ENCODE measurements around the gene SPATA16.

- TF ChIP-seq CTCF (conservative IDR thresholded peaks at IDR 0.05; ENCODE audit: low read length) (no peak), EZH2phosphoT487 (IDR thresholded peaks at IDR 0.05; ENCODE audit: borderline replicate concordance) (no peak)
Observed at GRCh38 chr3:172938788-172939187, 202.2 kb downstream of the SPATA16 start.

Data from Loucy (cell line).